LNCaP clone FGC (cell line): ENCODE measurements around the gene DCUN1D2.

Experiments
- DNase-seq: peaks from one replicate; pipeline ENCODE4 v3.0.0-alpha.2; 2011; ENCODE audit warnings: low read depth
- H3K4me3 ChIP-seq: 2 replicates; pipeline ENCODE4 v1.5.1; 2011; ENCODE audit warnings: mild to moderate bottlenecking, low read depth, low read length, control low read depth
- CTCF ChIP-seq: IDR thresholded peaks from 2 replicates; pipeline ENCODE4 v1.5.1; 2012; ENCODE audit warnings: mild to moderate bottlenecking; ENCODE audit not compliant: control insufficient read depth, insufficient read depth; ENCODE audit errors: extremely low read depth

DCUN1D2 gene

GRCh38 chr13:113490496-113491417, at the start of gene DCUN1D2:
TSS of gene DCUN1D2 (minus strand) at chr13:113490711. CDS start at chr13:113490669, 42 bp downstream.
- DNase-seq = peak; percentile 72
- TF ChIP-seq CTCF = no peak
- H3K4me3 ChIP-seq = peak within 1 kb of the TSS; percentile 82

- no peak overlapping the region for H3K4me3 ChIP-seq
- no peak for TF ChIP-seq CTCF
- no peak for DNase-seq
Observed at GRCh38 chr13:113539822-113540221, 49.3 kb upstream of the DCUN1D2 start.

- no peak overlapping the region for H3K4me3 ChIP-seq
- TF ChIP-seq CTCF = no peak
- no peak for DNase-seq
Observed at GRCh38 chr13:113539176-113539575, 48.7 kb upstream of the DCUN1D2 start.

- no peak for TF ChIP-seq CTCF
Observed at GRCh38 chr13:113538689-113539058, 48.2 kb upstream of the DCUN1D2 start.

GRCh38 chr13:113537909-113538688, 47.6 kb upstream of the DCUN1D2 start:
- no peak for DNase-seq
- H3K4me3 ChIP-seq = no peak overlapping the region
- no peak for TF ChIP-seq CTCF

More at GRCh38 chr13:113538689-113539058, 48.2 kb upstream of the DCUN1D2 start:
- no peak for DNase-seq
- no peak overlapping the region for H3K4me3 ChIP-seq

- no peak for DNase-seq
- no peak overlapping the region for H3K4me3 ChIP-seq
- TF ChIP-seq CTCF = no peak
Observed at GRCh38 chr13:113537205-113537604, 46.7 kb upstream of the DCUN1D2 start.
